ENCODE measurements around the gene PSME1.
A peak's percentile ranks its signal among the peaks of the same experiment; 100 is the strongest.

PSME1 gene

DNA sequence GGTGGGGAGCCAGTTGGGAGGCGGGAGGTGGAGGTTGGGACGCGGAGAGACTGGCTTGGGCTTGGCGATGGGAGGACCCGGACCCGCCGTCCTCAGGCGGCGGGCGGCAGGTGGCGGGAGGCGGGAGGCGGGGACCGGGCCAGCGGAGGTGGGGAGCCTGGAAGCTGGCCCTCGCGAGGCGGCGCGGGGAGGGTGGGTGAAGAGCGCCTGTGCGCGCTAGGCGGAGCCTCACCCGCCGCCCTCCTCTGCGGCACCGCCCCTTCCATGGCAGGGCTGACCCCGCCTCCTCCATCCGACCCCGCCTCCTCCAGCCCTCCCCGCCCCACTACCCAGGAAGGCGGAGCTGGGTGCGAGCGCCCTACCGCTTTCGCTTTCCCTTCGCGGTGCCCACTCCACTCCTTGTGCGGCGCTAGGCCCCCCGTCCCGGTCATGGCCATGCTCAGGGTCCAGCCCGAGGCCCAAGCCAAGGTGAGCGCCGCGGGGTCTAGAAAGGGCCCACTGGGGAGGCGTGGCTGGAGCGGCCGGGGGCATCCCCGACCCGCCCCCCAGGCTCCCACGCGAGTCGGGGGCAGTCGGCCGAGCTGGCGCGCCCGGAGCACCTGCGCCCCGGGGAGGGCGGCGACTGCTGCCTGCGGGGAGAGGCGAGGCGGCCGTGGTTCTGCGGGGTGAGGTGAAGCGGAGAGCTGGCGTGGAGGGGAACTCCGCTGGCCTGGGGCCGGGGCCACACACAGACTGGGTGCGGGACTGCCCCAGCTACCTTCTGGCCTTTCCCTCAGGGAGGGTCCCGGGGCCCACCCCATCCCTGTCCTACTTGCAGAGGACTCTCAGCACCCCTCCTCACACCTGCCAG lies at the start of gene PSME1:
Gene PSME1 (plus strand): TSS at position 361 of the 850 bp plus-strand sequence. CDS start 69 bp downstream, at position 430.
- DNase-seq (ENCODE audit: low read depth, low spot score), result peak; percentile 57

DNA sequence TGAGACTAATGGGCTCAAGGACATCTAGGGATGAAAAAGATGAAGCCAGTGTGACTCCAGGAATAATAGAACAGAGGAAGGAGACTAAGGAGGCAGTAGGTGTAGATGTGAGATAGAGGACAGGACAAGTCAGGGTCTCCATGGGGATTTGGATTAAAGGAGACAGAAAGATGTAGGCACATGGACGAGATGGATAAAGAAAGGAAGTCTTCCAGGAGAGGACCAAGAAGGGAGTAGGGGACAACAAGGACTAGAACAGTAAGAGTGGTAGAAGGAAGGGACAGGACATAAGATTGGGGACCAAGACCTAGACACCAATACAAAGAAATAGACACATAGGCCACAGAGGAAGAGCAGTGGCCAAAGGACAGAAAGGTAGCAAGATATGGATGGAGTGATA lies 49.0 kb upstream of the PSME1 start:
- DNase-seq (ENCODE audit: low read depth, low spot score), result no peak

DNA sequence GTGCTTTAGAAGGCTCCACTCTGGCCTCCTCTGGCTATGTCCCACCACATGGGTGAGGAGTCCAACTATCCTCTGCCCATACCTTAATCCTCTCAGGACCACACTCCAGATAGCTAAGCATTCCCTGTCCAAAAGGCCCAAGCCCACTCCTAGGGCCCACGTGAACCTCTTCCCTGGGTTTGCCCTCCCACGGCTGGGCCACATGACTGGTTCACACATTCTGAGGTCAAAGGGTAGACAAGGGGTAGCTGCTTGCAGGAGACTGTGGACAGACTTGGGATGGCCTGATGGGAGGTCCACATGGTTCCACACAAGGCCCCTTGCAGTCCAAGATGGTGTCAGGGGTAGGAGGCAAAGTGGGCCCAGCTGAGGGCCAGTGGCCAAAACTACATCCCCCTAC lies 47.9 kb upstream of the PSME1 start:
- no peak for DNase-seq (ENCODE audit: low read depth, low spot score)

DNA sequence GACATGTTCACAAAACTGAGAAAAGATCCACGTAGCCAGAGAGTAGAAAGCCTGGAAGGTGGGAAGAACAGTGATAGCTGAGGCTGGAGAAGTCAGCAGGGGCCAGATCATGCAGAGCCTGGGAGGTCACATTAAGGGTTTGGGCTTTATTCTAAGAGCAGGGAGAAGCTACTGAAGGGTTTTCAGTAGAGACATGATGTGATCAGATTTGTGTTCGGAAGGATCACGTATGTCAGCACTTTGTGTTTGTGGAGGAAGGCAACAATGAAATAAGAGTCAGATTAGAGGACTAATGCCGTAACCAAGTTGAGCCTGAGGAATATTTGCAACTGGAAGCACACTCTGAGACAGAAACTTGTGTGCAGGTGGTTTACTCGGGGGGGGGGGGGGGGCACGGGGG lies 46.1 kb upstream of the PSME1 start:
- no peak for DNase-seq (ENCODE audit: low read depth, low spot score)

DNA sequence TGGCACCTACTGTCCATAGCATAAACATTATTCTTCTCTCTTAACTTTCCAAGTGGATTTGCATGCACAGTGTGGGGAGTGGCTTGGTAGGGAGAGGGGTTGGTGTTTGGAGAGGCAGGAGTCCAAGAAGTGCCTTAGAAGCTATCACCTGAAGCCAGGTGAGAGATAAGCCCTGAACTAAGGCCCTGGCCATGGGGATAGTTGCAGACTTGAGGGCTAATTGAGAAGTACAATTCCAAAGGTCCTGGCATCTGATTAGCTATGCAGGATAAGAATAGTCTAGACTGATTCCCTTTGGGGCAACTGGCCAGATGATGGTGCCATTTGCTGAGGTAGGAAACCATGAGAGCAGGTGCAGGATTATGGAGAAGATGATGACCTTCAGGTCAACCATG lies 43.9 kb upstream of the PSME1 start:
- no peak for DNase-seq (ENCODE audit: low read depth, low spot score)

DNA sequence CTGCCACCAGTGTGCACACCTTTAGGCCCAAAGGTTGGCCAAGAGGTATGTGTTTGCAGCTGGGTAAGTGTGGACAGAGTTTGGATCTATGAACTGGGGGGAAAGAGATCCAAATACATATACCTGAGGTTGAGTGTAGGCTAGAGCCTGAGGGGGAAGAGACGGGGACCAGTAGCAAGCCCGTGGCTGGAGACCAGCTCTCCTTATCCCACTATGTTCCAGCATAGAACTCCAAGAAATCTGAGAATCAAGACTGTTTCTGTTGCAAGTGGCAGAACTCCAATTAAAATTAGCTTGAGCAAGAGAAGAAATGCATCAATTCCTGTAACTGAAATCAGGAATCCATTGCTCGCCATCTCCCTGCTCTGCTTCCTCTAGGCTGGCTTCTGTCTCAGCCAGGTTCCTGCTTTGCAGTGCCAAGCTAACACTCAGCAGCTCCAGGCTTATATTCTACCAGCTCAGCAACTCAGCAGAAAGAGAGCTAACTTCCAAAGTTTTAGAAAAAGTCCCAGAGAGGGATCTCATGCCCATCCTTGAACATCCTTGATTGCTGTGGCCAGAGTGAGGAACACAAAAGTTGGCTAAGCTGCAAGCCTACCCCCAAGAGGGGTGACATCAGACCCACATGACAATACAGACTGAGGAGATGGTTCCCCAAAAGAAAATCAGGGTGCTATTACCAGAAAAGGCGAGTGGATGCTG lies 43.3 kb upstream of the PSME1 start:
- DNase-seq (ENCODE audit: low read depth, low spot score), result no peak

DNA sequence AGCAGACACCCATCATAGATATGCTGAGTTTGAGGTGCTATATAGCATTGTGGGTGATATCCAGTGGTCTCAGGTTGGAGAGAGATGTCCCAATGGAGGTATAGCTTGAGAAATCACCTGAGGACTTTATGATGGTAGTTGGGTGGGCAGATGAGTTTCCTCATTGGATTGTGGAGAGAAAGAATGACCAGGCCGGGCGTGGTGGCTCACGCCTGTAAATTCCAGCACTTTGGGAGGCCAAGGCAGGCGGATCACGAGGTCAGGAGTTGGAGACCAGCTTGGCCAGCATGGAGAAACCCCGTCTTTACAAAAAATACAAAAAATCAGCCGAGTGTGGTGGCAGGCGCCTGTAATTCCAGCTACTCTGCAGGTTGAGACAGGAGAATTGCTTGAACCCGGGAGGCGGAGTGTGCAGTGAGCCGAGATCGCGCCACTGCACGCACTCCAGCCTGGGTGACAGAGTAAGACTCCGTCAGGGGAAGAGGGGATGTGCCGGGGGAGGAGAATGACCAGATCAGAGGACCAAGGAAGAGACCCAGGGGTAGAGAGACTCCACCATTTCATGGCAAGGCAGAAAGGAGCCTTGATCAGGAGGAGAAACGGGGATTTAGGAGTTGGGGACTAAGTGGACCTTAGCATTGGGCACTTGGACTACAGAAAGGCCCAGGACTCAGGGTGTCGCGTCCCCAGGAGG lies 42.6 kb upstream of the PSME1 start:
- DNase-seq (ENCODE audit: low read depth, low spot score), result no peak

DNA sequence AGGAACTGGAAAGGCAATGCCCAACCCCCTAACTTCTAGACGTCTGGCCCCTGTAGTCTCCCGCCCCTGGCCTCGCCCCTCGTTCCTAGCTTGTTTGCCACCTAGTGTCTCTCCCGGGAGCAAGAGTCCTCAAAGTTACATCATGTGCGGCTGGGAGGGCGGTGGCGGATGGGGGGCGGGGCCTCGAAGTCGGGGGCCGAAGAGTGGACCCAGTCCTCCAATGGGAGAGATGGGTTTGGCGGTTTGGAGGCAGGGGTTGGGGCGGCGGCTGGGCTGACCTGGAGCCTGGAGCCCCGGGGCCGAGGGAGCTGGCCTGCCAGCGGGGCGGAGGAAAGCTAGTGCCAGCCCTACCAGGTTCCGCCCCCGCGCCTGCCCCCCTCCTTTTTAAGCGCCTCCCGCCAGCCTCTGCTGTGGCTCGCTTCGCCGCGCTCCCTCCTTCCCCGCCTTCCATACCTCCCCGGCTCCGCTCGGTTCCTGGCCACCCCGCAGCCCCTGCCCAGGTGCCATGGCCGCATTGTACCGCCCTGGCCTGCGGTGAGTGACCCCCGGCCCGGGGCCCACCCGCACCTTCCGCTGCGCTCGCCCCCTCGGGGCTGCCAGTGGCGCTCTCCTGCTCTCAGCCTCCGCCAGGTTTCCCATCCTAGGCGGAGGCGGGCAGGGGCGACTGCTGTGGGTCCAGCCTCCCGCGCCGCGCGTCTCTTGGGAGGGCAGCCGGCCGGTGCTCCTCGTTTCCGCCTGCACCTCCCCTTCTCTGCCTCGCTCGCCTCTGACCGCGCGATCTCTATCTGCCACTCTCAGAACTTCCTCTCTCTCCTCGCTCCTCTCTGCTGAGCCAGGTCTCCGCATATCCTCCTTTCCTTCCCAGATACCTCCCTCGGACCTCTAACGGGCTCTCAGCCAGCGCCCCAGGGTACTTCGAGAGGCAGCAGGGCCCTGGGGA lies 41.8 kb upstream of the PSME1 start, which contains the start of gene PCK2:
Gene PCK2 (plus strand): TSS at position 411 of the 940 bp plus-strand sequence. CDS start 95 bp downstream, at position 506.
- no peak for DNase-seq (ENCODE audit: low read depth, low spot score)

DNA sequence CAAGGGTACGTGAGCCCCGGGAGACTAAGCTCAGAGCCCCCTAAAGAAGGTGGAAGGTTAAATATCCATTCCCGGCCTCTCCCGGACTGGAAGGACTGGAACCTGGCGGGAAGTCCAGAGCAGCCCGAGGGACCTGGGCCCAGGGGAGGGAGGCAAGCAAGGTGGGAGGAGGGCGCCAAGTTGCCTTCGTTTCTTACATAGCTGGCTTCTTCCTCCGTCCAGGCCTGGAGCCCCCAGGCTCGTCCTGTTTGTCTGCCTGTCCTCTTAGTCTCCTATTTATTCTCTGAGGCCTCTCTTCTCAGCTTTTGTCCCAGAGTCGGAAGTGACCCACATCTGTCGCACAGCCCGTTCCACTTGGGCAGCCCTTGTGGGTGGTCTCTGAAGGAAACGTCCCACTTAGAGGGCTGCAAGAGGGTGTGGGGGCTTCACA lies 41.1 kb upstream of the PSME1 start:
- DNase-seq (ENCODE audit: low read depth, low spot score), result no peak

DNA sequence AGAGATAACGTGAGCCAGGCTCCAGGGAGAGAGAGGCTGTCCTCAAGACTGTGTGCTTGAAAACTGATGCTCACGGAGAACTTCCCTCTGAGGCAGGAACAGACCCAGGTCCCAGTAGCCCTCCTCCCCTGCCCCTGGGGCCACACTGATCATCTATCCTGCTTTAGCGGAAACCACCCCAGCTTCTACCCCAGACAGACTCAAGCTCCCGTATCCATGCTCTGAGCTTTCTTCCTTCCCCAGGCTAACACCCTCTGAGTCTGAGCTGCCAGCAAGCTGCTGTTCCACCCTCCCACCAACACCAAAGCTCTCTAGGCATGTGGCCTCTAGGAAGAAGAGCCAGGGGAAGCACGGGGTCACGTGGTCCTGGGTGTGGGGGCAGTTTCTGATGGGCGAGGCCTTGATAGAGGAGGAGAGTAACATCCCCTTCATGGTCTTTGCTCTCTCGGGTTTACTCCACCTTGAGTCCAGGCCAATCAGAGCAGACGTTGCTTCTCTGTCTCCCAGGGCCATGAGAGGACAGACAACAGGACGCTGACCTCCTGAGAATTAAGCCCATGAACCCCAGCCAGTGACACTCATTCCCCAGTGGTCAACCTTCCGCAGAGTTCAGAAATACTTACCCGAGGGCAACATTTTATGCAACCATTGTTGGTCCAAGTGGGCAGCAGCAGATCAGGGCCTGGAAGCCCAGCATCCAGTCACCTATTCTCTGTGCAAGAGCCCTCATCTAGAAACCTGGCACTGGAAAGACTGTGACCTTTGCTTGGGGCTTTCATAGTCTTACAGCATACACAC lies 40.5 kb upstream of the PSME1 start:
- no peak for DNase-seq (ENCODE audit: low read depth, low spot score)

DNA sequence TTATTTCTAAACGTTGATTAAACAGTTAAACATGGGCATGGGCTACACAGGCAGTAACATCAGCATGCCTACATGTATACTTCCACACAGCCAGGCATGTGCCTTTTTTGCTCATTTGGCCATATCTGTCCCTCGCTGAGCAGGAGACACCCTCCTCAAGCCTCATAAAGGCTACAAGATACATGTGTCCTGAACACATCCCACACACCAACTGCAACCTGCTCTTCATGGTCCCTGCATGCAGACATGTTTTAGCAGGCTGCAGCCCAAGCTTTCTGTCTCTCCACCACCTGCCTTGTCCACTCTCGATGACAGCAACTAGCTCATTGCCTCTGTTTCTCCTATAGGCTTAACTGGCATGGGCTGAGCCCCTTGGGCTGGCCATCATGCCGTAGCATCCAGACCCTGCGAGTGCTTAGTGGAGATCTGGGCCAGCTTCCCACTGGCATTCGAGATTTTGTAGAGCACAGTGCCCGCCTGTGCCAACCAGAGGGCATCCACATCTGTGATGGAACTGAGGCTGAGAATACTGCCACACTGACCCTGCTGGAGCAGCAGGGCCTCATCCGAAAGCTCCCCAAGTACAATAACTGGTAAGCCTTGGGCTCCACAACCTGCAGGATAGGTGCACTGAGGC lies 39.3 kb upstream of the PSME1 start:
- no peak for DNase-seq (ENCODE audit: low read depth, low spot score)

DNA sequence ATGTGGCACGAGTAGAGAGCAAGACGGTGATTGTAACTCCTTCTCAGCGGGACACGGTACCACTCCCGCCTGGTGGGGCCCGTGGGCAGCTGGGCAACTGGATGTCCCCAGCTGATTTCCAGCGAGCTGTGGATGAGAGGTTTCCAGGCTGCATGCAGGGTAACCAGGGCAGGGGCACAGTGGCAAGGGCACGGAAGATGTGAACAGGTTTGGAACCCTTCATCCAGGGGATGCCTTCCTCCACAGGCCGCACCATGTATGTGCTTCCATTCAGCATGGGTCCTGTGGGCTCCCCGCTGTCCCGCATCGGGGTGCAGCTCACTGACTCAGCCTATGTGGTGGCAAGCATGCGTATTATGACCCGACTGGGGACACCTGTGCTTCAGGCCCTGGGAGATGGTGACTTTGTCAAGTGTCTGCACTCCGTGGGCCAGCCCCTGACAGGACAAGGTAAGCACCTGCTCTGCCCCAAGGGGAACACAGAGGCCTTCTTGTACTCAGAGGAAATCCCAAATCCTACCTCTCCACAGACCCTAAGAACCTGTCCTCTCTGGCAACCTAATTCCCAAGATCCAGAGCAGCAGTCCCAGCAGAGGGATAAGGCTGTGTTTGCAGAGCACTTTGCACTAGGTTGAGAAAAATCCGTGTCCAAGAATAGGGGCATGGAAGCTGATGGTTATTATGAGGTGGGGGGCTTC lies 37.6 kb upstream of the PSME1 start:
- DNase-seq (ENCODE audit: low read depth, low spot score), result no peak

DNA sequence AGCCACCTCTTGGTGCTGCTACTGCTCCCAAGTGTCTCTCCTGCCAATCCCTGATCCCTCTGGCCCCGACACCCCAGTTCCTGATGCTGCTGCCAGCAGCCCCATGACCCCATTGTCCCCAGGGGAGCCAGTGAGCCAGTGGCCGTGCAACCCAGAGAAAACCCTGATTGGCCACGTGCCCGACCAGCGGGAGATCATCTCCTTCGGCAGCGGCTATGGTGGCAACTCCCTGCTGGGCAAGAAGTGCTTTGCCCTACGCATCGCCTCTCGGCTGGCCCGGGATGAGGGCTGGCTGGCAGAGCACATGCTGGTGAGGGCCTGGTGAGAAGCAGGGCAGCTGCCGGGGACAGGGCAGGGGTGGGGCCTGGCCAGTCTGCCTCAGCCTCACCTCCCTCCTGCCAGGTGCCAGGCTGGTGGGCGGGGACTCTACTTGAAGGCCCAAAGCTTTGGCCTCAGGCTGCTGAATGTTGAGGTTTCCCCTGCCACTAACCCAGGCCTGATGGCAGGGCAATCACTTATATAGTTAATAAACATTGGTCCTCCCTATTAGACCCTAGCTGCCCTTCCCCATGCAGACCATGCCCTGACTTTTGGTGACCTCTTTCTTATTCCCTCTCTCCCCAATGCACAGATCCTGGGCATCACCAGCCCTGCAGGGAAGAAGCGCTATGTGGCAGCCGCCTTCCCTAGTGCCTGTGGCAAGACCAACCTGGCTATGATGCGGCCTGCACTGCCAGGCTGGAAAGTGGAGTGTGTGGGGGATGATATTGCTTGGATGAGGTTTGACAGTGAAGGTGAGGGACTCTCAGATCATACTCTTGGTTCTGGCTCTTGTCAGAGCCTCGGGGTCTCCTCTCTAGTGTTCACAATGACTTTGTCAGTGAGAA lies 36.8 kb upstream of the PSME1 start:
- DNase-seq (ENCODE audit: low read depth, low spot score), result no peak

DNA sequence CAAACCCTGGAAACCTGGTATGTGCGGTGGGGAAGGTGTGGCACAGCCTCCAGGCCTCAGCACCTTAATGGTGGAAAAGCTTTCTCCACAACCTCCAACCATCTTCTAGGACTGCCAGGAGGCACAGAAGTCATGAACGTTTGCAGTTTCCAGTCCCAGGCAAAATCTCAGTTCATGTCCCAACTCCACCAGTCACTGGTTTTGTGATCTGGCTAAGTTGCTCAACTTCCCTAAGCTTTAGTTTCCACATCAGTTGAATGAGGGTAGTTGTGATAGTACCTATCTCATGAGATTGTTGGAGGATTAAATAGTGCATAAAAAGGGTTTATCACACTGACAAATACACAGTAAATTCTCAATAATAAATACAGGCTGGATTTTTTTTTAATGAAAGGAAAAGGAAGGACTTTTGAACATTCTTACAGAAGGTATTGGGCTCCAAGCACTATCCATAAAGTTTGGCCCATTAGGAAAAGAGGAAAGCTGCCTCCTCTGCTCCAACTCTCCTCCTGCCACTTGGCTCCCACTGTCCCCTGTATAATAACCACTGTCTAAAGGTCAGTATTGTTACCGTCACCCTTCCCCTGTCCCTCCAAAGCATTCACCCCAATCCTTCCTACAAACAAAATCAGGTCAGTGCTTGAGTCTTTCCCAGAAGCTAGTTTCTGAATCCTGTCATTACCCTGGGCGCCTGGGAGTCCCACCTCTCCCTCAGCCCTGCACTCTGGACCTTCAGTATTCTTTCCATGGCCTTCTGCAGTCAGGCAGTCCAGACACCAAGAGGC lies 35.6 kb upstream of the PSME1 start:
- no peak for DNase-seq (ENCODE audit: low read depth, low spot score)

DNA sequence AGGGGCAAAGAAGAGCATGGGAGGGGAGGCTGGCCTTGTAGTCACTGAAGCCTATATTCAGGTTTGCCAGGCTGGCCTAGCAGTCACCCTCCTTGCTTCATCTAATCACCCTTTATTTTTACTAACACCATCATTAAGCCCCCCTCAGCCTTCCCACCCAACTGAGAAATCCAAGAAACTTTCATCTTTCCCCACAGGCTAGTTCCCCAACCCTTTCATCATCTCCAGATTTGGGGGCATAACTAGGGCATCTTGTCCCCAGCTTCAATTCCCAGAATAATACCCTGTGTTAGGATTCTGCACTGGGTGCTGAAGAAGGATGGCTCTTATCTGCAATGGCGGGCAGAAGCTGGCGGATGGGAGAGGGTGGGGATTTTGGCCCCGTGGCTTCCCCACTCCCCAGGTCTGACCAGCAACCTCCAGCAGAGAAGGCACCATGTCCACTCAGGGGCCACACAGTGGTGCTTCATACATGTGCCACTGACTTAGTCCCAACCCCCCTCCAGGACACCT lies 35.0 kb upstream of the PSME1 start:
- no peak for DNase-seq (ENCODE audit: low read depth, low spot score)

DNA sequence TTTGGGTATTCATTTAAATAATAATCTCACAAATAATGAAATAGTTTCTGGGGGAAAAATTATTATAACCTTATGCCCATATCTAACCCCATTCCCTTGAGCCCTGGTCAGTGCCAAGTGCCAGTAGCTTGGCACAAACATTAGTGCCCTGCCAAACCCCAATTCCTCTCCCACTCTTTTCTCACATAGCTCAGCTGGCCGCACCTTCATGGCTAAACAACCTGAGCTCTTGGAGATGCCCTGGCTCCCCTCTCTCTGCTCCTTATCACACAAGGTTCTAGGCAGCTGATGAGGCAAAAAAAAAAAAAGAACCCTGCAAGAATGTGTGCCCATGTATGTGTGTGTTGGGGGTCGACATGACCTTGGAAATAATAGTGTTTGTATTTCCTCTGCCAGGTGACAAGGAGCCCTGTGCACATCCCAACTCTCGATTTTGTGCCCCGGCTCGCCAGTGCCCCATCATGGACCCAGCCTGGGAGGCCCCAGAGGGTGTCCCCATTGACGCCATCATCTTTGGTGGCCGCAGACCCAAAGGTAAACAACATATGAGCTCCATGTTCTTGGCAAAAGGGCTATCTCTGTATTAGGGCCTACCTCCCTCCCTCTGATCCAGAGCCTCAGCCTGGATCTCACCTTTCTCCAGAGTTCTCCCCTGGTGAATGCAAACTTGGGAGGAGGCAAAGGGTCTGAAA lies 33.5 kb upstream of the PSME1 start:
- DNase-seq (ENCODE audit: low read depth, low spot score), result no peak

DNA sequence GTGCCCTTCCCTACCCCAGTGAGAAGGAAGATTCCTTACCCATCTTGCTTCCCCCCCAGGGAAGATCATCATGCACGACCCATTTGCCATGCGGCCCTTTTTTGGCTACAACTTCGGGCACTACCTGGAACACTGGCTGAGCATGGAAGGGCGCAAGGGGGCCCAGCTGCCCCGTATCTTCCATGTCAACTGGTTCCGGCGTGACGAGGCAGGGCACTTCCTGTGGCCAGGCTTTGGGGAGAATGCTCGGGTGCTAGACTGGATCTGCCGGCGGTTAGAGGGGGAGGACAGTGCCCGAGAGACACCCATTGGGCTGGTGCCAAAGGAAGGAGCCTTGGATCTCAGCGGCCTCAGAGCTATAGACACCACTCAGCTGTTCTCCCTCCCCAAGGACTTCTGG lies 32.5 kb upstream of the PSME1 start:
- DNase-seq (ENCODE audit: low read depth, low spot score), result no peak
